Cardiac fibroblast (primary cell): Measurements from ENCODE around the gene SMIM5.

ENCODE experiments used
- DNase-seq, 2 donors: peaks; one replicate each; pipeline versions ENCODE4 v3.0.0 to v3.0.0-alpha.2; 2010; ENCODE audit warnings: low read depth in 2 of 2
- H3K4me3 ChIP-seq, 2 donors: replicated peaks in 1 of 2; 1 replicate in 1 of 2; 2 replicates in 1 of 2; pipeline ENCODE4 v1.5.1; 2011; ENCODE audit warnings: low read depth in 2 of 2, low read length in 2 of 2, mild to moderate bottlenecking in 2 of 2, moderate library complexity in 1 of 2
- CTCF ChIP-seq: IDR thresholded peaks from one replicate; pipeline ENCODE4 v1.5.1; 2011; ENCODE audit warnings: low read depth, mild to moderate bottlenecking, low read length, inconsistent platforms

The SMIM5 gene

GRCh38 chr17:75630071-75630917 is 2.9 kb upstream of the SMIM5 start:
- TF ChIP-seq CTCF, result no peak
- no peak for DNase-seq

GRCh38 chr17:75631353-75631752 is 1.9 kb upstream of the SMIM5 start:
- DNase-seq, result no peak
- no peak overlapping the region for H3K4me3 ChIP-seq
- TF ChIP-seq CTCF, result no peak

More at GRCh38 chr17:75630071-75630917, 2.9 kb upstream of the SMIM5 start:
- no peak overlapping the region for H3K4me3 ChIP-seq

- no peak for TF ChIP-seq CTCF
- H3K4me3 ChIP-seq, result no peak overlapping the region
- DNase-seq, result no peak
Measured at GRCh38 chr17:75632428-75632827, 806 bp upstream of the SMIM5 start.

GRCh38 chr17:75633486-75634375 is 497 bp downstream of the SMIM5 start:
- TF ChIP-seq CTCF, result peak; percentile 74
- no peak overlapping the region for H3K4me3 ChIP-seq

GRCh38 chr17:75634376-75634740 is 1.1 kb downstream of the SMIM5 start:
- TF ChIP-seq CTCF, result no peak
- no peak for DNase-seq
- H3K4me3 ChIP-seq, result no peak overlapping the region

More at GRCh38 chr17:75633486-75634375, 497 bp downstream of the SMIM5 start:
- DNase-seq, result peak; percentile 91 to 92

- no peak for DNase-seq
- no peak overlapping the region for H3K4me3 ChIP-seq
- TF ChIP-seq CTCF, result no peak
Measured at GRCh38 chr17:75634754-75635609, 1.7 kb downstream of the SMIM5 start.
